Kidney tubule cell (primary cell): ENCODE results near the gene OAS2.
A peak's percentile ranks its signal among the peaks of the same experiment; 100 is the strongest.

Source experiments
- DNase-seq: peaks from one replicate; pipeline ENCODE4 v3.0.0-alpha.2; 2018; ENCODE audit warnings: low spot score

OAS2 gene

GRCh38 chr12:113021500-113021899, 43.2 kb downstream of the OAS2 start:
- DNase-seq: no peak

- no peak for DNase-seq
These were observed 44.4 kb downstream of the OAS2 start for GRCh38 chr12:113022563-113023297.

- no peak for DNase-seq
These were observed 49.4 kb downstream of the OAS2 start for GRCh38 chr12:113027726-113028125.

GRCh38 chr12:113030875-113031525, 52.7 kb downstream of the OAS2 start:
- peak; percentile 67 for DNase-seq

- DNase-seq: no peak
These were observed 61.7 kb downstream of the OAS2 start for GRCh38 chr12:113039911-113040445.

GRCh38 chr12:113040722-113041171, 62.4 kb downstream of the OAS2 start:
- DNase-seq: peak; percentile 91

GRCh38 chr12:113041560-113041959, 63.2 kb downstream of the OAS2 start:
- DNase-seq: no peak

GRCh38 chr12:113043240-113043639, 64.9 kb downstream of the OAS2 start:
- no peak for DNase-seq

GRCh38 chr12:113044516-113044915, 66.2 kb downstream of the OAS2 start:
- DNase-seq: no peak

GRCh38 chr12:113048716-113049127, 70.4 kb downstream of the OAS2 start:
- DNase-seq: peak; percentile 58

- peak; percentile 83 for DNase-seq
These were observed 71.8 kb downstream of the OAS2 start for GRCh38 chr12:113049976-113050742.

- no peak for DNase-seq
These were observed 72.5 kb downstream of the OAS2 start for GRCh38 chr12:113050795-113051194.

GRCh38 chr12:113051759-113052158, 73.4 kb downstream of the OAS2 start:
- DNase-seq: no peak

GRCh38 chr12:113052326-113052725, 74.0 kb downstream of the OAS2 start:
- no peak for DNase-seq

GRCh38 chr12:113054948-113055486, 76.7 kb downstream of the OAS2 start:
- DNase-seq: no peak

- no peak for DNase-seq
These were observed 77.5 kb downstream of the OAS2 start for GRCh38 chr12:113055594-113056380.

- DNase-seq: no peak
These were observed 78.0 kb downstream of the OAS2 start for GRCh38 chr12:113056381-113056630.

GRCh38 chr12:113056631-113057488, 78.5 kb downstream of the OAS2 start, which contains the start of gene DTX1:
Gene DTX1, plus strand, starts transcription at chr12:113056730. Its CDS starts 1,463 bp downstream, at chr12:113058193.
- DNase-seq: no peak

GRCh38 chr12:113057565-113058485, 79.5 kb downstream of the OAS2 start:
- DNase-seq: no peak

GRCh38 chr12:113058553-113058952, 80.2 kb downstream of the OAS2 start:
- DNase-seq: no peak
